DND-41 (cell line): Measurements from ENCODE around the gene SPPL2B.

Experiments used
- CTCF ChIP-seq: IDR thresholded peaks from 2 replicates; pipeline ENCODE4 v1.5.1; 2012; ENCODE audit warnings: borderline replicate concordance, low read length, moderate library complexity, mild to moderate bottlenecking; ENCODE audit not compliant: poor library complexity, severe bottlenecking; ENCODE audit errors: extremely low read depth
- EZH2 ChIP-seq: IDR thresholded peaks from 3 replicates; pipeline ENCODE4 v1.6.1; 2012; ENCODE audit warnings: borderline replicate concordance, low read depth, mild to moderate bottlenecking, moderate library complexity, low read length, inconsistent platforms; ENCODE audit not compliant: severe bottlenecking

- no peak for TF ChIP-seq CTCF
- no peak for TF ChIP-seq EZH2
Observed at GRCh38 chr19:2343289-2343982, 15.0 kb downstream of the SPPL2B start.
